NCI-H345 treated with DMSO at 0.1 percent for 48 hours (cell line): Measurements from ENCODE around the gene FBP1.

Source experiments
- DNase-seq: peaks from one replicate; lab custom pipeline; 2025; ENCODE audit not compliant: unreplicated experiment; lab: John Stamatoyannopoulos, UW

Gene FBP1

GRCh38 chr9:94657021-94657725 lies 17.9 kb upstream of the FBP1 start:
- DNase-seq: no peak

- no peak for DNase-seq
These were observed 16.9 kb upstream of the FBP1 start for GRCh38 chr9:94656200-94656599.

GRCh38 chr9:94655739-94656138 lies 16.4 kb upstream of the FBP1 start:
- no peak for DNase-seq

GRCh38 chr9:94654165-94654894 lies 15.0 kb upstream of the FBP1 start:
- DNase-seq: no peak

- no peak for DNase-seq
These were observed 11.6 kb upstream of the FBP1 start for GRCh38 chr9:94650949-94651348.

GRCh38 chr9:94649100-94649819 lies 9.9 kb upstream of the FBP1 start:
- no peak for DNase-seq

- DNase-seq: no peak
These were observed 8.9 kb upstream of the FBP1 start for GRCh38 chr9:94648185-94648584.

- DNase-seq: no peak
These were observed 6.6 kb upstream of the FBP1 start for GRCh38 chr9:94645901-94646300.

GRCh38 chr9:94644543-94644942 lies 5.2 kb upstream of the FBP1 start:
- DNase-seq: no peak

- no peak for DNase-seq
These were observed 4.4 kb upstream of the FBP1 start for GRCh38 chr9:94643741-94644140.

- no peak for DNase-seq
These were observed 3.9 kb upstream of the FBP1 start for GRCh38 chr9:94643176-94643575.

GRCh38 chr9:94642501-94642900 lies 3.2 kb upstream of the FBP1 start:
- no peak for DNase-seq

GRCh38 chr9:94639999-94640376 lies 670 bp upstream of the FBP1 start:
- DNase-seq: no peak

- DNase-seq: no peak
These were observed 820 bp downstream of the FBP1 start for GRCh38 chr9:94638335-94639060.

- DNase-seq: no peak
These were observed 6.6 kb downstream of the FBP1 start for GRCh38 chr9:94632737-94633136.

- no peak for DNase-seq
These were observed 7.7 kb downstream of the FBP1 start for GRCh38 chr9:94631599-94631998.

GRCh38 chr9:94630833-94631232 lies 8.5 kb downstream of the FBP1 start:
- DNase-seq: no peak

- no peak for DNase-seq
These were observed 9.0 kb downstream of the FBP1 start for GRCh38 chr9:94630281-94630680.

GRCh38 chr9:94627287-94627686 lies 12.0 kb downstream of the FBP1 start:
- DNase-seq: no peak

GRCh38 chr9:94625835-94626234 lies 13.5 kb downstream of the FBP1 start:
- no peak for DNase-seq

GRCh38 chr9:94624629-94625028 lies 14.7 kb downstream of the FBP1 start:
- no peak for DNase-seq
